OCI-M1 (cell line): Measurements from ENCODE around the gene ZNF732.
A peak's percentile ranks its signal among the peaks of the same experiment; 100 is the strongest.
"Not testable (repeated sequence)": the region's sequence is repeated elsewhere in the genome, so short reads cannot be mapped to it uniquely, and the experiment has no call there.

Experiments
- DNase-seq: peaks from one replicate; lab custom pipeline; 2025; lab: John Stamatoyannopoulos, UW

Gene ZNF732

DNA sequence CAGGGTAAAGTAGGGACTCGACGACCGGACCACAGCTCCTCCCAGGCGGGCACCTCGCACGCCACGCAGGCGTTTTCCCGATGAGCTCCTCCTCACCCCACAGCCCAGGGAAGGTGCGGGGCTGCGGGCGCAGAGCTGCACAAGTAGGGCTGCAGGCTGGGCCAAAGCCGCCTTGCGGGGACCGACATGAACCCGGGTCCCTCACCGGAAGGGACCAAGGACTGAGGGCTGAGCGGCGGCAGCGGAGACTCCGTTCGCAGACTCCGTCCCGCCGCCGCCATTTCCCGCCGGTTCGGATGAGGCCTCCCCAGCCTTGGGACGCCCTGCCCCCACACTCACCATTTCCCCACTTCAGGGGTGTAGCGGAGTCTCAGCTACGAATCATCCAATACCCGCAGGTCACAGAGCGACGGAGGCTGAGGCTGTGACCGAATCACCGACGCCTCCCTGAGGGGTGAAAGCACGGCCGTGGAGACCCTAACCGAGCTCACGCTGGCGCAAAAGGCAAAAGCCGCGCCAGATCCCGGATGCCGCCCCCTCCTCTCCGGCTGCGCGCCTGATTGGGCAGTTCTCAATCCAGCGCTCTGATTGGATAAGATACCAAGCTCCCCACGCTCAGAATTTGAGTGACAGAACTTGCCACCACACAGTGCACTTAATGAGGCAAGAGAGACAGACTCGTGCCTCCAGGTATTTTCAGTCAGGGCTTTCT lies at the start of gene ZNF732:
TSS of gene ZNF732 (minus strand) at position 506 of the 712 bp plus-strand sequence. CDS start at position 342, 164 bp downstream.
- peak; percentile 86 for DNase-seq

DNA sequence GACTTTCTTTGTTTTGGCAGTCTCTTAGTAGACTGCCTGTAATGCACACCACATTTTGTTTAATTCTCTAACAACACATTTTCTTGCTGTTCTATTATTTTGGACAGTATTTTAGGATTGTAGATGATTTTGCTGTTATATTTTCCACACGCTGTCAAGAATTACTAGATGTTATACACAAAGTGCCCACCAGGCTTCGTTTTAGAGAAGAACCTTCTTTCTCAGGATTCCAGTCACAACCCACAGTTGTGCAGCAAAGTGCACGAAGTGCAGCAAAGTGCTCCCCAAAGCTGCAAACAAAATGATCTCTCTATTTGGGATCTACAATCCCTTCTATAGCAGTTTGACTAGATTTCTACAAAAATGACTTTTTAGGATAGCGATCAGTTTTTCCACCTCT lies 34.7 kb upstream of the ZNF732 start:
- peak; percentile 4 for DNase-seq

DNA sequence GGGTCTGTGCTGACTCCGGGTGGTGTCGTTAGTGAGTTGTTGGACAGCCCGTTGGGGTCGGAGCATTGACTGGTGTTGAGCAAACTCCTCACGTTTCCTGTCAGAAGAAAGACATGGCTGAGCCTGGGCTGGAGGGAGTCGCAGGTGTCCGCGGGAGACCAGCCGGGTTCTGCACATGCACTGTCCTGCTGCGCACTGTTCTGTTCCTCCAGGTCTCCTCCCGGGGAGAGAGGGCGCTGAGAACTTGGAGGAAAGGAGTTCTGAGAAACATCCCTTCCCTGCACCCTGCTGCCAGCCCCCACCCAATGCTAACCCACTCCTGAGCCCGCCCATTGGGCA lies 33.5 kb upstream of the ZNF732 start:
- peak; percentile 39 for DNase-seq

DNA sequence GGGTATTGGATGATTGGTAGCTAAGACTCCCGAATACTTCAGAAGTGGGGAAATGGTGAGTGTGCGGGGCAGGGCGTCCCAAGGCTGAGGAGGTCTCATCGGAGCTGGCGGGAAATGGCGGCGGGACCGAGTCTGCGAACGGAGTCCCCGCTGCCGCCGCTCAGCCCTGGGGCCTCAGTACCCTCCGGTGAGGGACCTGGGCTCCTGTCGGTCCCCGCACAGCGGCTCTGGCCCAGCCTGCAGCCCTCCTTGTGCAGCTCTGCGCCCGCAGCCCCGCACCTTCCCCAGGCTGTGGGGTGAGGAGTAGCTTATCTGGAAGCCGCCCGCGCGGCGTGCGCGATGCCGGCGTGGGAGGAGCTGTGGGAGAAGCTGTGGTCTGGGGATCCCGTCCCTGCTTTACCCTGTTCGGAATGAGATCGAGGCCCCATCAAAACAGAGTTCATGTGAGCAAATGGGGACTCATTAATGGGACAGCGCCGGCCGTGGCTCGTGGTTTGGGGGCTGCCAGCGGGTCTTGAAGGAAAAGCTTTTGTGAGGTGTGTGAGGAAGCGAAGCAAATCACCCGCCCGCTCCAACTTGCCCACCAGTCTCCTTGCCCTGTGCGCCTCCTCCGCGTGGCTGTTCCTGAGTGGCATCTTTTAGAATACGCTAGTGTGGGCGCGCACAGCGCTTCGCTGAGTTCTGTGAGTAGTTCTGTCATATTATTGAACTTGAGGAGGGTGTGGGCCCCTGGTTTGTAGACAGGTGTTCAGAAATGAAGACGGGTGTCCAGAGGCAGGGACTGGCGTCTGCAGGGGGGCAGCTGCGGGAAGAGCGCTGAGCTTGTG lies 32.9 kb upstream of the ZNF732 start:
- DNase-seq: peak; percentile 81

DNA sequence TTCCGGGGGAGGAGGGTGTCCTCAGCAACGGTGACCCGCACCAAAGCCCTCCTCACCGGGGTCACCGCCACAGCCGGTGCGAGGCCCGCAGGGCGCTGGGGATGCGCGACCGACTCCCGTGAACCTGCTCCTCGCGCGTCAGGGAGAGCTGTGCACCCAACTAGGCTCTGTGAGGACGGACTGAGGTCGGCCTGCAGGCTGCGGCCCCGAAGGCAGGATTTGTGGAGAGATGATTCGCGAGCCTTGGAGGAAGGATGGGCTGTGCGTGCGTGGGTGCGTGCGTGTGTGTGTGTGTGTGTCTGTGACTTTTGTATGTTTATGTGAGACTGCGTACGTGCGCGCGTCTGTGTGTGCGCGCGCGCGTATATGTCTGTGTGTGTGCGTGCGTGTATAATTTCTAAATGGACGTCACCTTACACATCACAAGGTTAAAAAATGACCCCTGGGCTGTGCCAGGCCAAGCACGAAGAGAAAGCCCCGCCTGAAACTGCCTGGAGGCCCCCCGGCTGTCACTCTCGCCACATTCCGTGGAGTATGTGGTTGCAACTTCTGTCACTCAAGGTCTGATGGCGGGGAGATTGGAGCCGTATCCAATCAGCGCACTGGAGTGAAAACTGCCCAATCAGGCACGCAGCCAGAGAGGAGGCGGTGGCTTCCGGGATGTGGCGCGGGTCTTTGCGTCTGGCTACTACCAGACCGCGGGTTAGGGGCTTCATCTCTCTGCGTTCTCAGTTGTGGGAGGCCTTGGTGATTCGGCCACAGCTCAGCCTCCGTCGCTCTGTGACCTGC lies 32.1 kb upstream of the ZNF732 start, which contains the start of gene ZNF141:
TSS of gene ZNF141 (plus strand) at position 672 of the 789 bp plus-strand sequence. CDS start 170 bp downstream, outside the sequence.
- DNase-seq: peak; percentile 98

DNA sequence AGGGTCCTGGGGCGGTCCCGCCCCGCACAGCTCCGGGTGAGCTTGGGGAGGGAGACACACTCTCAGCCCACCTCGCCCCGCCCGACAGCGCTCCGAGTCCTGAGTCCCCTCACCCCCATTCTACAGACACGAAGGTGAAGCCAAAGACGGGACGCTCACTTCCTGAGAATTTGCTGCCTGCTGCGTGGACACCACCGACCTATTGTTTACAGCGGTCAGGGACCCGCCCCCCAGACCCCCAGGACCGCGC lies 31.5 kb upstream of the ZNF732 start:
- no peak for DNase-seq

DNA sequence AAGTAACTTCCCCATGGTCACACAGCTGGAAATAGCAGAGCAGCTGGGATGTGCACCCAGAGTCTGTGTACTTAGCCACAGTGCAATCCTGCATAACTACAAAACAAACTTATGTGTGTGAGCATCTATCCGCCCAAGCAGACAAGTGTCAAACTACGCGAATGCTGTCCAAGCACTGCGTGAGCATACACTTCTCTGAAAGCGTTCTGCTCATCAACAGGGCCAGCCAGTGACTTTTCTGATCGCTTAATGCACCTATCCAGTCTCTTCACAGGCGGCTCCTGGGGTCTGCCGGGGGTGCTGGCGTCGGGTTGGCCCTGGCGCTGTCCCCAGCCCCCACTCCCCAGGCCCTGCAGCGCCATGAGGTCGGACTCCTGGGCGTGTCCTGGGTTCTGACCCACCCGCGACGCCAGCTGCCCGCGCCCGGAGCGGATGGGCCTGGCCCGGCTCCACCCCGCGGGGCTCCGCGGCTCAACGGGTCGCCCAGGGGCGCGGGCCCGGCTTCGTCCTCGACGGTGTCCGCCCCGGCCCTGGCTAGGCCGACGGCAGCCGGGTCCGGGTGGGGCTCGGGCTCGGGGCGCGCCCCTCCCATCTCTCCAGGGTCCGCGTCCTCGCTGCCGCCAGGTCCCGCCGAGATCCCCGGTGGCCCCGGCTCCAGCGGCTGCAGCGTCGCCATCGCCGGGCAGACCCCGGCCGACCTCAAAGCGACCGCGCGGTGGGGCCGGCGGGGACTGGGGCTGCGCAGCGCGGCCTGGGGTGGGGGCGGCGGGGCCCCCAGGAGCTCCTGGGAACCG lies 31.0 kb upstream of the ZNF732 start:
- DNase-seq: peak; percentile 21

DNA sequence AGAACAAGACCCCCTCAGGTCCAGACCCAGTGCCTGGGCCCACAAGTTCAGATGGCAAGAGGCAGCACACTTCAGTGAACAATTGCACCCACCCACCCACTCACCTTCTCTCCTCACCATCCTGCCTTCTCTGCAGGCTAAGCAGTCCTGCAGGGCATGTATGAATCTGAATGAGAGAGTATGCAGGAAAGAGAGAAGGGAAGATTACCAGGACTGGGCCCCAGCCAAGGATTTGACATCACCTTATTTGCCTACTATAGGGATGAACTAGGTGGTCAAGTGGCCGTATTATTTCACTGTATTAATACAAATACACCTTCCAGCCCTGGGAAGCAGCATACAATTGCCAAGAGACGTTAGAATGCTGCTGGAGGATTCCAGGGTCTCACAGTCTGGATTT lies 30.2 kb upstream of the ZNF732 start:
- DNase-seq: no peak

DNA sequence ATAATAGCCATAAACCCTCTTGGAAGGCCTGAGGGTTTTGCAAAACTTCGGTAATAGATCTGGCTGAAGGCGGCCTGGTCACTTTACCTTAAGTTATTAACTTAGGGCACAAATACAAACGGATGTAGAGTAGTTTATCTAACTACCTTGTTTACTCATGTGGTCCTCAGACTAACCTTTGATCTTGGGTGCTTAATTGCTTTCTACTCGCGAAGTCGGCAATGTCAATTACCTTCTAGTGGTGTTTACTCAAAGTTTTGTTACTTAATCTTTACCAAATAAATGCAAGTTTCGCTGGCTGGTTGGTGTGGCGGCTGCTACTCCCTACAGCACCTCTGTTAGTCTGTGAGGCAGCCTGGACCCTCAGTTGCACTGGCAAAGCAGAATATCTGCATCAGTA lies 23.5 kb upstream of the ZNF732 start:
- no peak for DNase-seq

DNA sequence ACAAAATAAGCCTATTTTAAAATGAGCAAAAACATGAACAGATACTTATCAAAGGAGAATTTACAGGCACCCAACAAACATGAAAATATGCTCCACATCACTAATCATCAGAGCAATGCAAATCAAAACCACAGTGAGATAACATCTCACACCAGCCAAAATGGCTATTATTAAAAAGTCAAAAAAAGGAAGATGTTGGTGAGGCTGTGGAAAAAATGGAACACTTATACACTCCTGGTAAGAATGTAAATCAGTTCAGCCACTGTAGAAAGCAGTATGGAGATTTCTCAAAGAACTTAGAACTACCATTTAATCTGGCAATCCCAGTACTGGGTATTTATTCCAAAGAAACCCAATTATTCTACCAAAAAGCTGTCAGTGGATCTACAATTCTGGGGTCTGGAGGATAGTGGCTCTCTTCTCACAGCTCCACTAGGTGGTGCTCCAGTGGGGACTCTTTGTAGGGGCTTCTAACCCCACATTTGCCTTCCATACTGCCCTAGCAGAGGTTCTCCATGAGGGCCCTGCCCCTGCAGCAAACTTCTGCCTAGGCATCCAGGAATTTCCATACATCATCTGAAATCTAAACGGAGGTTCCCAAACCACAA lies 9.1 kb upstream of the ZNF732 start:
- DNase-seq: no peak

DNA sequence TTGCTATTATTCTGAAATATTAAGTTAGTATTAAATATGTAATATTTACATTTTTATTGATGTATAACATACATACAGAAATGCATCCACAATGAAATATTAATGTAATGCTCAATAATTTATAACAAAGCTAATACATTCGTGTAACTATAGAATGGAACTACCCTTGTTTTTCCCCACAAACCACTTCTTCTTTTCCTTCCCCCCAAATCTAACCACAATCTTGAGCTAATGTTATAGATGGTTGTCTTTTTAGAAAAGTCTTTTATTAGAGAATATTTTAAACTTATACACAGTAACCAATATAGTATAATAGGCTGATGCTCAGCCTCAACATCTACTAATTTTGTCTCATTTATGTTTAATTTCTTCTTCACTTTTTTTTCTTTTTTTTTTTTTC lies 4.5 kb upstream of the ZNF732 start:
- DNase-seq: no peak

DNA sequence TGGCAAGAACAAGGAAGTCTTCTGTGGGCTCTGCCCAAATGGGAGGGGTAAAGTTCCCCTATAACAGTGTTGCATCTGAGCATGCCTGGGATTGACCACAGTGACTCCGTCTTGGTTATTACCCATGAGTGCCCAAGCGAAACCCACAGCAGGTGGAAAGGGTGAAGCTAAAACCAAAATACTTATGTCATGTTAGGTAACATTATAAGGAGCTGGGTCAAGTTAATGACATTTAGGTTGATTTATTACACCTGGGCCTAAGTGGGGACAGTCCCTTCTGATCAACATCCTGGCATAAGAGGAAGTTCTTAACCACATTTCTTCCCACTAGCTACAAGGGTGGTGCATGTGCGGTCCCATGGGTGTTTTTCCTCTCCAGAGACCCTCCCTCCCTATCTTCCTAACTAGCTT lies 1.3 kb upstream of the ZNF732 start:
- DNase-seq: peak; percentile 79

DNA sequence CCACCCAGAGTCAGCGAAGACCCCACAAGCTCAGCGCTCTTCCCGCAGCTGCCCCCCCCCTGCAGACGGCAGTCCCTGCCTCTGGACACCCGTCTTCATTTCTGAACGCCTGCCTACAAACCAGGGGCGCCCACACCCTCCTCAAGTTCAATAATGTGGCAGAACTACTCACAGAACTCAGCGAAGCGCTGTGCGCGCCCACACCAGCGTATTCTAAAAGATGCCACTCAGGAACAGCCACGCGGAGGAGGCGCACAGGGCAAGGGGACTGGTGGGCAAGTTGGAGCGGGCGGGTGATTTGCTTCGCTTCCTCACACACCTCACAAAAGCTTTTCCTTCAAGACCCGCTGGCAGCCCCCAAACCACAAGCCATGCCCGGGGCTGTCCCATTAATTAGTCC lies 758 bp downstream of the ZNF732 start:
- DNase-seq: not testable (repeated sequence)

DNA sequence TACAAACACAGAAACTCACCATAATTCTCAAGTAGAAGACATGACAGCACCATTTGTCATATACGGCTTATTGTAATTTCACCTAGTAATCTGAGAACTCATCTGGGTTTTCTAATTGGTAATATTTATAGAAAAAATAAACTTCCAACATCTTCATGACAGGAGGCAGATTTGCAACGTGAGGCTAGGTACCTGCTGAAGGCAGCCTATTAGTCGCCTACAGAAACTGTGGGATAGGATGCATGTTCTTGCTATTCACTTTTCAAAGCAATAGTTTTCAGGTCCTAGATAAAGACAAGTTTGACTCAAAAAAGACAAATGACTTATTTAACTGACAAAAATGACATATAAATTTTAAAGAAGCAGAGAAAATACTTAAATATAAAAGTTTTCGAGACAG lies 2.9 kb downstream of the ZNF732 start:
- DNase-seq: no peak

DNA sequence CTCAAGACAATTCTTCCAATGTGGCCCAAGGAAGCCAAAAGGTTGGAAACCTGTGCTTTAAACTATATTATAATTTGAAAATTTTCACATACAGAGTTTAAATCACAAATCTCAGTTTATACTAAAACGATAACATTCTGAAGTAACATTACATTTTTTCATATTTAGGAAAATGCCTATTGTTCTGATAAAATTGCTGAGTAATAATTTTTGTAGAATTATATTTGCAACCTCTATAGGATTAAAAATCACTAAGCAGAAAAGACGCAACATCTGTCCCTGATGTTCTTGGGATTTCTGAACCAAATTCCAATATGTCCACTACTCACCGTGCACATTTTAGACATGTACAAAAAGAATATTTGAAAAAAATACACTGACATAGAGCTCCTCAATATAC lies 10.5 kb downstream of the ZNF732 start:
- DNase-seq: no peak

DNA sequence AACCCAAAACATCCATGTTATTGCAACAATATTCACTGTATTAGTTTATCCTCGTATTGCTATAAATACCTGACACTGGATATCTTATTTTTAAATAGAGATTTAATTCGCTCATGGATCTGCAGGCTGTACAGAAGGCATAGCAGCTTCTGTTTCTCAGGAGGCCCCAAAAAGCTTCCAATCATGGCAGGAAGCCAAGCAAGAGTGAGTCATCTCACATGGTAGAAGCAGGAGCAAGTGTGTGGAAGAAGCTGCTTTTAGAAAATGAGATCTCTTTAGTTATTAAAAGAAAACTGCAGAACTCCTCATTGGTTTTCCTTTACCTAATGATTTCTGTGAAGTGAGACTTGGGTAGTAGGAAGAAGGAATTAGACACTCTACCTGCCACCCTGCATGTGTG lies 16.4 kb downstream of the ZNF732 start:
- peak; percentile 32 for DNase-seq

DNA sequence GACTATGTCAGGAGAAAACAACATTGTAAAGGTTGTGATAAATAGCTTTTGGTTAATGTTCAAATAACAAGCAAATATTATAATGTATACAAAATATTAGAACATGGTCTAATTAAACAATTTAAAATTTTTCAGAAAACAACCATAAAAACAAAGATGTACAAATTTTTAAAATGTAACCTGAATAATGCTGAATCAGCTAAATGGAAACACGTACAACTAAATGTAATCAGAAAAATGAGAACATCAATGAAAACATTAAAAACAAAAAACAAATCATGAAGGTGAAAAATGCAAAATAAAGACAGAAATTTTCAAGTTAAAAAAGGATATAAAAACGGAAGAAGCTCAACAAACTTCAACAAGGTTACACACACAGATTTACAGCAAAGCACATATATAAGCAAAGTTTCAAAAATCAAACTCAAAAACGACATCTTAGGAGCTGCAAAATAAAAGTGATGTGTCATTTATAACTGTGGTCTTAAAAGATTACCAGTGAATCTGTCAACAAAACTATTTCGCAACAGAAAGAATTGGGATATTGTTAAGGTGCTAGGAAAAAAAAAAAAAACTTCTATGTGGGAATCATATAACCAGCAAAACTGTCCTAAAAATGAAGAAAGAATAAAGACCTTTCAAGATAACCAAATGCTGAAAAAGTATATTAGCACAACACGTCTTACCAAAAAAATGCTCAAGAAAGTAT lies 31.8 kb downstream of the ZNF732 start:
- no peak for DNase-seq

DNA sequence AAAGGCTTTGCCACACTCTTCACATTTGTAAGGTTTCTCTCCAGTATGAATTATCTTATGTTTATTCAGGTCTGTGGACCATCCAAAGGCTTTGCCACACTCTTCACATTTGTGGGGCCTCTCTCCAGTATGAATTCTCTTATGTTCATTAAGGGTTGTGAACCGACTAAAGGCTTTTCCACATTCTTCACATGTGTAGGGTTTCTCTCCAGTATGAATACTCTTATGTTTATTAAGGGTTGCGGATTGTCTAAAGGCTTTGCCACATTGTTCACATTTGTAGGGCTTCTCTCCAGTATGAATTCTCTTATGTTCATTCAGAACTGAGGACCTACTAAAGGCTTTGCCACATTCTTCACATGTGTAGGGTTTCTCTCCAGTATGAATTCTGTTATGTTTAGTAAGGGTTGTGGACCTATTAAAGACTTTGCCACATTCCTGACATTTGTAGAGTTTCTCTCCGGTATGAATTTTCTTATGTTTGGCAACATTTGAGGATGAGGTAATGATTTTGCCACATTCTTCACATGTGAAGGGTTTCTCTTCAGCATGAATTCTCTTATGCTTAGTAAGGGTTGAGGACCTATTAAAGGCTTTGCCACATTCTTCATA lies 33.7 kb downstream of the ZNF732 start:
- no peak for DNase-seq

DNA sequence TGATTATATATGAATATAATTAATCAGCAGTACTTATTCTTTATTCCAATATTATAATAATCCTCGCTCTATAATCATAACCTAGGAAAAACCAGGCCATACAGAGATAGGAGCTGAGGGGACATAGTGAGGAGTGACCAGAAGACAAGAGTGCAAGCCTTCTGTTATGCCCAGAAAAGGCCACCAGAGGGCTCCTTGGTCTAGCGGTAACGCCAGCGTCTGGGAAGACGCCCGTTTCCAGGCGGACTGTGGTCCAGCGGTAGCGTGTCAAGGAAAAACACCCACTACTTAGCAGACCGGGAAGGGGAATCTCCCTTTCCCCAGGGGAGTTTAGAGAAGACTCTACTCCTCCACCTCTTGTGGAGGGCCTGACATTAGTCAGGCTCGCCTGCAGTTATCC lies 46.0 kb downstream of the ZNF732 start:
- DNase-seq: not testable (repeated sequence)

DNA sequence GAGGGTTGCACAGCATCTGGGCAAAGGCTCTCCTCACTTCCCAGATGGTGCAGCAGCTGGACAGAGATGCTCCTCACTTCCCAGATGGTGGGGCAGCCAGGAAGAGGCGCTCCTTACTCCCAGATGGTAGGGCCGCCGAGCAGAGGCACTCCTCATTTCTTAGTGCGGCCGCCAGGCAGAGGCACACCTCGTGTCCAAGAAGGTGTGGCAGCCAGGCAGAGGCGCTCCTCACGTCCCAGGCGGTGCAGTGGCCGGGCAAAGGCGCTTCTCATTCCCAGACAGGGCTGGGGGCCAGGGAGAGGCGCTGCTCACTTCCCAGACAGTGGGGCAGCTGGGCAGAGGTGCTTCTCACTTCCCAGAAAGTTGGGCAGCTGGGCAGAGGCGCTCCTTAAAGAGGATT lies 48.8 kb downstream of the ZNF732 start:
- no peak for DNase-seq
